Thoracic aorta (tissue), 2 donors: Measurements from ENCODE around the gene PTP4A2. TPM values are rescaled to one million over a fixed set of nuclear protein-coding genes. Genes with fewer than 3 reads are reported as not detected.

ENCODE experiments used
- ATAC-seq: fragments of 150-250 bp; one replicate; pipeline ENCODE4 v1.8.0; 2017; ENCODE audit warnings: low read depth; ENCODE audit not compliant: insufficient number of reproducible peaks, low FRiP score
- DNase-seq: peaks from one replicate; pipeline ENCODE4 v3.0.0-alpha.2; 2020; ENCODE audit warnings: low spot score
- H3K27ac ChIP-seq, 2 donors: fragments of 200-600 bp; sonication (generic); 1 replicate in 1 of 2; 2 replicates in 1 of 2; pipeline ENCODE4 v1.5.1; 2016; ENCODE audit warnings: mild to moderate bottlenecking in 2 of 2, moderate library complexity in 2 of 2
- H3K27me3 ChIP-seq: fragments of 200-600 bp; sonication (generic); replicated peaks from 2 replicates; pipeline ENCODE4 v1.6.0; 2016; ENCODE audit warnings: mild to moderate bottlenecking; ENCODE audit not compliant: insufficient read depth
- H3K36me3 ChIP-seq: fragments of 200-600 bp; sonication (generic); one replicate; pipeline ENCODE4 v1.5.1; 2016
- H3K4me1 ChIP-seq, 2 donors: fragments of 200-600 bp; sonication (generic); 1 replicate in 1 of 2; 2 replicates in 1 of 2; pipeline versions ENCODE4 v1.5.1 to v1.6.0; 2016; ENCODE audit warnings: low read depth in 2 of 2, mild to moderate bottlenecking in 1 of 2; ENCODE audit not compliant: control insufficient read depth in 1 of 2
- H3K4me3 ChIP-seq: fragments of 200-600 bp; sonication (generic); 2 replicates; pipeline ENCODE4 v1.5.1; 2016; ENCODE audit warnings: mild to moderate bottlenecking
- H3K9me3 ChIP-seq: fragments of 200-600 bp; sonication (generic); 2 replicates; pipeline ENCODE4 v1.5.1; 2016
- CTCF ChIP-seq: fragments of 200-600 bp; sonication (generic); IDR thresholded peaks from one replicate; pipeline ENCODE4 v1.5.1; 2019; ENCODE audit warnings: antibody characterized with exemption
- total RNA-seq, 2 donors: library from RNA; depleted of rRNA; stranded (reverse); fragments of >200 nt; gene quantifications; one replicate each; pipeline versions ENCODE4 v1.1.0 to v1.2.3, GENCODE V29; 2016

PTP4A2 gene
- total RNA-seq, 2 donors from 2014 or later, result 104 to 237 TPM

DNA sequence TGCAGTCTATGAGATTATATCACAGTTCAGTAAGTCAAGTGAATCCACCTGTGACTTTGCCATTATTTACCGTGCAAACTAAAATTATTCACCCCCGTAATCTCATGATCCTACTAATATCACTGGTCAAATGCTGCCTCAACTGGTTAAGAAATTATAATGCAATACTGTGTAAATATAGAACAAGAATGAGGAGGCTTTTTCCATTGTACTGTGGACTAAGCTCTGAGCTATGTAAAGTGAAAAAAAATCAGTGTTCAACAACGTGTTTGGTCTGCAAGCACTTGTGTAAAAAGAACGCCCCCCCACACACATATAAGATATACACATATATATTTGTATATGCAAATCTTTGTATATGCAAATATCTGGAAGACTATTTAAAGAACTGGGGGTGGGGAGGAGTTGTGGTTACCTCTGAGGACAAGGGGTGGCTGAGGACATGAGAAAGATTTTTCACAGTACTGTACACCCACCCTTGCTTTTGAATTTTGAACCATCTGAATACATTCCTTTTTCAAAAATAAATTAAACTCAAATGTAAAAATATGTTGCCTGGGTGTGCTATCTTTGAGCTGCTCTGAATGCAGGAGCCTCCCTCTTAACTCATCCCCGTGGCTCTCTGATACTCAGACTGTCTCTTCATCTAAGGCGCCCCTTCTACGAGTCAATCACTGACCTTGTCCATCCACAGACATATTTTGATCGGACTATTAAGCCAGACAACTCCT lies 57.0 kb downstream of the PTP4A2 start:
- Histone ChIP-seq H3K9me3 (no peaks in the 10 kb centered on the region), H3K36me3 (no peaks in the 10 kb centered on the region), H3K4me3 (no peak overlapping the region), H3K27ac (no peak overlapping the region), H3K27me3 (no peaks in the 10 kb centered on the region), H3K4me1 (peaks cover 5 to 12% of the 10 kb centered on the region in 2 donors)
- ATAC-seq (no peak), DNase-seq (no peak)
- TF ChIP-seq CTCF, result no peak

DNA sequence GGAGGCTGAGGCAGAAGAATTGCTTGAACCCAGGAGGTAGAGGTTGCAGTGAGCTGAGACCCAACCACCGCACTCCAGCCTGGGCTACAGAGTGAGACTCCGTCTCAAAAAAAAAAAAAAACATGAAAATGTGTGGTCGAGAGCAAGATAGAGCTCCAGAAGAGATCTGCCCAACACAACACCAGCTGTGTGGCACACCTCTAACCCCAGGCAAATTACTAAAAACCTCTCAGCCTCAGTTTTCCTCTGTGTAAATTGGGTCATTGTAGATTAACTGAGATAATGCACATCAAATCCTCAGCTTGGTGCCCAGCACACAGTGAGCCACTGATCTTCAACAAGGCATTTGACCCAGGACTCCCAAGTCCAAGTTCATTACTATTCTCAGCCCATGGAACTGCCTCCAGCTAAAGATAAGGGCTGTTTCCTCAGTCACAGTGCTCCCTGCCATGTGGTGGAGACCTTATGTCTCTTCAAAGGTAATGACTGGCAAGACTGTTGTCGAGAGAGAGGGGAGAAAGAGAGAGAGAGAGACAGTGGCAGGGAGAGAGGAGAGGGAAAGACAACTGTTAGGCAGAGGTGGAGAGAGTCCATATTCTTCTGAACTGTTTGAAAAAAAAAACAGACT lies 58.1 kb downstream of the PTP4A2 start:
- H3K9me3 ChIP-seq, result no peaks in the 10 kb centered on the region
- no peak for TF ChIP-seq CTCF

DNA sequence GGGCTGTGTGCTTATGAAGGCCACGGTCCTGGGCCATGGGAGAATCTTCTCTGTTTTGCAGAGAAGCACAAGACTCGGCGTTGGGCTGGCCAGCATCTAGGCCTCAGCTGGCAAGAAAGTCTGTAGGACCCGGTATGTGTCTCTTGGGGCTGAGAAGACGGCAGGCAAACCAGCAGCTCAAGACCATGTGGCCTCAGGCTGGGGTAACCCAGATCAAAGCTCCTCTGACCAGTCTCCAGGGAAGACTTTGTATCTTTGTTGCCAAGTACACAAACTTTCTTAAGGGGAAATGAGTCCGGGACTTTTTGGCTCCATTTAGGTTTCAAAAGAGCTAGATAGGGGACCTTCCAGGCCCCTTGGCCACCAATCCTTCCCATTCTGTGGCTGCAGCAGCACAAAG lies 60.1 kb downstream of the PTP4A2 start:
- no peaks in the 10 kb centered on the region for H3K27me3 ChIP-seq
- H3K27ac ChIP-seq, result no peak overlapping the region
- ATAC-seq (no peak), DNase-seq (no peak)
- no peaks in the 10 kb centered on the region for H3K9me3 ChIP-seq
- no peaks in the 10 kb centered on the region for H3K36me3 ChIP-seq
- H3K4me3 ChIP-seq, result no peak overlapping the region
- H3K4me1 ChIP-seq, result peaks cover 5 to 12% of the 10 kb centered on the region in 2 donors
- no peak for TF ChIP-seq CTCF

More for the DNA sequence above, 58.1 kb downstream of the PTP4A2 start:
- Histone ChIP-seq H3K4me3 (no peak overlapping the region), H3K27ac (no peak overlapping the region), H3K4me1 (peaks cover 5 to 12% of the 10 kb centered on the region in 2 donors), H3K27me3 (no peaks in the 10 kb centered on the region), H3K36me3 (no peaks in the 10 kb centered on the region)
- ATAC-seq (no peak), DNase-seq (no peak)

DNA sequence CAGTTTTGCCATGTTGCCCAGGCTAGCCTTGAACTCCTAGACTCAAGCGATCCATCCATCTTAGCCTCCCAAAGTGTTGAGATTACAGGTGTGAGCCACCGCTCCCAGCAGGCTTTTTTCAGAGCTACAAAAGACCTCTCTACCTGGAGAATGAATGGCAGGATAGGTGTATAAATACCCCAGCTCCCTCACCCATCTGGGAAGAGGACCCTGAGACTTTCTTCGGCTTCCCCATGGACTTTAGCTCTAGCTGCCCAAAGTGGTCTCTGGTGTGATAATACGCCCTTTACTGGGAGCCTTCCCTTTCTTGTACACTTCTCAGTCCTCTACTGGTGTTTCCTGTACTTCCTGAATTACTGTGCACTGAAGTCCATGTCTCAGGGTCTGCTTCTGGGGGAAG lies 60.6 kb downstream of the PTP4A2 start:
- Histone ChIP-seq H3K27me3 (no peaks in the 10 kb centered on the region), H3K4me1 (peaks cover 5 to 12% of the 10 kb centered on the region in 2 donors), H3K9me3 (no peaks in the 10 kb centered on the region), H3K27ac (no peak overlapping the region), H3K4me3 (no peak overlapping the region), H3K36me3 (no peaks in the 10 kb centered on the region)
- no peak for TF ChIP-seq CTCF
- ATAC-seq, result no peak
- DNase-seq, result no peak

DNA sequence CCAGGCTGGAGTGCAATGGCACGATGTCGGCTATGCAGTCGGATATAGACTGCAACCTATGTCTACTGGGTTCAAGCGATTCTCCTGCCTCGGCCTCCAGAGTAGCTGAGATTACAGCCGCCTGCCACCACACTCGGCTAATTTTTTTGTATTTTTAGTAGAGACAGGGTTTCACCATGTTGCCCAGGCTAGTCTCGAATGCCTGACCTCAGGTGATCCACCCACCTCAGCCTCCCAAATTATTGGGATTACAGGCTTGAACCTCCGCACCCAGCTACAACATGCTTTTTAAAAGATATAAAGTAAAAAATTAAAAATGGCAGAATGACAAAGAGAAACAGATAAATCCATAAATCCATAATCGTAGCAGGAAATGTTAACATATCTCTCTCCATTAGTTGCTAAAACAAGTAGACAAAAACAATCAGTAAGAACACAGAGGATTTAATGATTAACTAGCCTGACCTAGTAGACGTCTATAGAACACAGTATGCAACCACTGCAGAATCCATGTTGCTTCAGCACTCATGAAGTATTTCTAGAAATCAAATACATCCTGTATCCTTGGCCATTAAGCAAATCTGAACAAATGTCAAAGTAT lies 62.4 kb downstream of the PTP4A2 start:
- Histone ChIP-seq H3K27ac (no peak overlapping the region), H3K27me3 (no peaks in the 10 kb centered on the region), H3K36me3 (no peaks in the 10 kb centered on the region), H3K4me3 (no peak overlapping the region), H3K9me3 (no peaks in the 10 kb centered on the region), H3K4me1 (peaks cover 0 to 2% of the 10 kb centered on the region in 2 donors)
- no peak for DNase-seq
- ATAC-seq, result no peak
- no peak for TF ChIP-seq CTCF
